Endodermal cell (in vitro differentiated cells): ENCODE data around the gene LRRC37A3. TPM values are rescaled to one million over a fixed set of nuclear protein-coding genes. Genes with fewer than 3 reads are reported as not detected.
"Not testable (repeated sequence)": the region's sequence is repeated elsewhere in the genome, so short reads cannot be mapped to it uniquely, and the experiment has no call there.

Experiments
- DNase-seq: peaks from one replicate; pipeline ENCODE4 v3.0.0-alpha.2; 2017
- H3K27ac ChIP-seq: 2 replicates; pipeline ENCODE4 v1.5.1; 2013; ENCODE audit warnings: mild to moderate bottlenecking, low read depth, low read length, moderate library complexity
- H3K27me3 ChIP-seq: 2 replicates; pipeline ENCODE4 v1.6.1; 2013; ENCODE audit warnings: mild to moderate bottlenecking, low read length, moderate library complexity; ENCODE audit not compliant: insufficient read depth, control insufficient read depth, poor library complexity, severe bottlenecking
- H3K36me3 ChIP-seq: 2 replicates; pipeline ENCODE4 v1.7.0; 2013; ENCODE audit warnings: mild to moderate bottlenecking, low read length, moderate library complexity; ENCODE audit not compliant: control insufficient read depth, insufficient read depth
- H3K4me1 ChIP-seq: one replicate; pipeline ENCODE4 v1.7.0; 2013; ENCODE audit warnings: low read length; ENCODE audit not compliant: control insufficient read depth, insufficient read depth
- H3K4me3 ChIP-seq: 2 replicates; pipeline ENCODE4 v1.5.1; 2013; ENCODE audit warnings: mild to moderate bottlenecking, low read length, moderate library complexity
- H3K9ac ChIP-seq: 2 replicates; pipeline ENCODE4 v1.6.1; 2013; ENCODE audit warnings: mild to moderate bottlenecking, low read length, moderate library complexity; ENCODE audit not compliant: poor library complexity, severe bottlenecking; ENCODE audit errors: extremely low read depth
- H3K9me3 ChIP-seq: 2 replicates; pipeline ENCODE4 v1.6.1; 2013; ENCODE audit warnings: mild to moderate bottlenecking, low read length, moderate library complexity; ENCODE audit not compliant: control insufficient read depth
- H3K27ac Mint-ChIP-seq: 2 replicates; pipeline ENCODE4 v1.8.0; 2020; ENCODE audit warnings: mixed read lengths
- H3K27me3 Mint-ChIP-seq: 2 replicates; pipeline ENCODE4 v1.8.0; 2021; ENCODE audit warnings: mild to moderate bottlenecking, mixed read lengths; ENCODE audit not compliant: insufficient read depth
- H3K36me3 Mint-ChIP-seq: 2 replicates; pipeline ENCODE4 v1.8.0; 2020; ENCODE audit warnings: low read depth, mixed read lengths
- H3K4me1 Mint-ChIP-seq: 2 replicates; pipeline ENCODE4 v1.8.0; 2020; ENCODE audit warnings: mixed read lengths
- H3K4me3 Mint-ChIP-seq: 2 replicates; pipeline ENCODE4 v1.8.0; 2020; ENCODE audit warnings: mild to moderate bottlenecking, moderate library complexity, mixed read lengths
- H3K9me3 Mint-ChIP-seq: 2 replicates; pipeline ENCODE4 v1.8.0; 2020; ENCODE audit warnings: mild to moderate bottlenecking, mixed read lengths
- WGBS, 2 experiments: methylation state at CpG; one replicate each; pipeline versions ENCODE4 v1.1.5 to v1.1.7; 2013; ENCODE audit warnings: missing lambda C conversion rate in 2 of 2, mixed read lengths in 1 of 2; ENCODE audit not compliant: insufficient coverage in 1 of 2, insufficient read length in 1 of 2; 5-methylcytosine and 5-hydroxymethylcytosine counted together
- long read RNA-seq, 4 experiments: library from polyadenylated mRNA in 2 of 4; library from RNA in 1 of 4; library from capped mRNA in 1 of 4; stranded (forward) in 3 of 4; unstranded in 1 of 4; transcript quantifications; one replicate each; pipeline ENCODE4 v2.0.0, GENCODE V29; 2020 to 2021; ENCODE audit warnings: inconsistent platforms in 1 of 4
- polyA plus RNA-seq, 2 experiments: library from polyadenylated mRNA; stranded (reverse); fragments of 50-300 nt; gene quantifications; one replicate each; pipeline ENCODE4 v1.2.3, GENCODE V29; 2013
- total RNA-seq, 2 donors: library from RNA; stranded (reverse); fragmentation: NEBNext Ultra II Directional in 1 of 2; extraction: Animal tissue kit (Norgen Biotek cat#: 25700) in 1 of 2; gene quantifications; 2 replicates in 1 of 2; 3 replicates in 1 of 2; pipeline ENCODE4 v1.2.1, GENCODE V29; 2021
- TF ChIP-seq, protein P1 (sequence below): fragments of 200-600 bp; sonication (generic); conservative IDR thresholded peaks from 2 replicates; pipeline ENCODE4 v1.5.0; 2021; ENCODE audit warnings: antibody characterized with exemption, mild to moderate bottlenecking

Gene LRRC37A3
- total RNA-seq: 10 to 100 TPM; 18.1 to 25.3 TPM
- 3.6 TPM for polyA plus RNA-seq (2013, experiment 1 of 2)
- 5.6 TPM for polyA plus RNA-seq (2013, experiment 2 of 2)
- long read RNA-seq, experiment 1: 0 reads
- long read RNA-seq, experiment 2, full-length matches to known transcripts: 1 of 6 reads
- long read RNA-seq, experiment 2, partial matches to known transcripts: 0 of 6 reads
- long read RNA-seq, experiment 2, other reads (novel, unspliced or antisense): 5 of 6 reads
- long read RNA-seq, experiment 3, partial matches to known transcripts: 0 of 1 reads
- long read RNA-seq, experiment 3, other reads (novel, unspliced or antisense): 1 of 1 reads
- long read RNA-seq, experiment 4: 0 reads

DNA sequence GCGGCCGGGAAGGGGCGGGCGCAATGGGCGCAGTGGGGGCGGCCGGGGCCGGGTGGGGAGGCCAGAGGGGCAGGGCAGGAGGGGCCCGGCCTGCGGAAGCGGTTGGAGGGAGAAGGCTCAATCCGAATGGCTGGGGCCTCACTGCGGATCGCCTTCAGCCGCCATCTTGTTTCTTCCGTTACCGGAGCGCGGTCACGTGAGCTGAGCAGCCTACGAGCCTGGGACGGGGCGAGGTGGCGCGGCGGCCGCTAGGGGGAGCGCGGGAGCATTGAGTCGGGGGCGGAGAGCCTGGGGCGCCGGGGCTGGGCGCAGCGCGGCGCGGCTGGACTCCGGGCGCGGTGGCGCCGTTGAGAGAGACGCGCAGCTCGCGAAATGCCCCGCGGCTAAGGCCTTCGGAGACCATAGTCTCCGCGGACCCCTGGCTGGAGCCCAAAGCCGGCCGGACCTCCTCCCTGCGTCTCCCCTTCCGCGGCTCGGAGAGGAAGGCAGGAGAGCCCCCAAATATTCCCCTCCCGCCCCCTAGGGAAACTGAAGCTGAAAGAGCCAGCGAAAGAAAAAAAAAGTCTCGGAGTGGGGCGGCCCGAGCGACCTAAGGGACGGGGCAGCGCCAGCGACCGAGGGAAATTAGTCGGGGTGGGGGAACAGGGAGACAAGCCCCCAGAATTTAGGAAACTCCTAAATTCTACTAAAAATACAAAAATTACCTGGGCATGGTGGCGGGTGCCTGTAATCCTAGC lies at the start of gene LRRC37A3:
TSS of gene LRRC37A3 (minus strand) at position 190 of the 737 bp plus-strand sequence. CDS start 22,221 bp downstream, outside the sequence.
- not testable (repeated sequence) for H3K27me3 Mint-ChIP-seq, H3K4me1 ChIP-seq, H3K36me3 Mint-ChIP-seq, H3K9me3 Mint-ChIP-seq, H3K36me3 ChIP-seq, H3K9me3 ChIP-seq, H3K27me3 ChIP-seq
- Mint-ChIP-seq H3K4me3 (peak within 1 kb of the TSS; percentile 72), H3K27ac (peak within 1 kb of the TSS; percentile 90), H3K4me1 (peaks cover 14% of the 10 kb centered on the region)
- peak within 1 kb of the TSS; percentile 68 for H3K27ac ChIP-seq
- WGBS, 2 experiments: 2 to 4% methylated on average over 23 to 60 of the region's 70 CpGs
- TF ChIP-seq, protein P1, sequence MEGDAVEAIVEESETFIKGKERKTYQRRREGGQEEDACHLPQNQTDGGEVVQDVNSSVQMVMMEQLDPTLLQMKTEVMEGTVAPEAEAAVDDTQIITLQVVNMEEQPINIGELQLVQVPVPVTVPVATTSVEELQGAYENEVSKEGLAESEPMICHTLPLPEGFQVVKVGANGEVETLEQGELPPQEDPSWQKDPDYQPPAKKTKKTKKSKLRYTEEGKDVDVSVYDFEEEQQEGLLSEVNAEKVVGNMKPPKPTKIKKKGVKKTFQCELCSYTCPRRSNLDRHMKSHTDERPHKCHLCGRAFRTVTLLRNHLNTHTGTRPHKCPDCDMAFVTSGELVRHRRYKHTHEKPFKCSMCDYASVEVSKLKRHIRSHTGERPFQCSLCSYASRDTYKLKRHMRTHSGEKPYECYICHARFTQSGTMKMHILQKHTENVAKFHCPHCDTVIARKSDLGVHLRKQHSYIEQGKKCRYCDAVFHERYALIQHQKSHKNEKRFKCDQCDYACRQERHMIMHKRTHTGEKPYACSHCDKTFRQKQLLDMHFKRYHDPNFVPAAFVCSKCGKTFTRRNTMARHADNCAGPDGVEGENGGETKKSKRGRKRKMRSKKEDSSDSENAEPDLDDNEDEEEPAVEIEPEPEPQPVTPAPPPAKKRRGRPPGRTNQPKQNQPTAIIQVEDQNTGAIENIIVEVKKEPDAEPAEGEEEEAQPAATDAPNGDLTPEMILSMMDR: peak; percentile 99
- DNase-seq: peak; percentile 100
- H3K4me3 ChIP-seq: peak within 1 kb of the TSS; percentile 76
- H3K9ac ChIP-seq: peak within 1 kb of the TSS; percentile 72

DNA sequence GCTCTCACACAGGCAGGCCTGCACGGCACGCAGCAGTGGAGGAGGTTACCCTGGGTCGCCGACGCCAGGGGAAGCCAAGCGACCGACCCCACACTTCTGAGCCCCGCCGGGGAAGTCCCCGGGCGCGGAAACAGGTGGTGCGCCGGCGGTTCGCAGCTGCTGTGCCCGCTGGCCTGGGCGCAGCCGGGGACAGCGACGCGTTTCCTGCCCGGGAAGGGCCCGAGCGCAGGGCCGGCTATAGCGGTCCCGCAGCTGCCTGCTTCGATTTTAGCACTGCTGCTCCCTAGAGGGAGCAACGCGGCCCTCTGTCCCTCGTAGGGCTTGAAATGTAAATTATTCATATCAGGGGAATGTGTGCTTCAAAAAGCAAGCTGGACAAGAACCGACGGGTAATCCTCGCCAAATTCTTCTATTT lies 46.6 kb upstream of the LRRC37A3 start:
- H3K27ac ChIP-seq, H3K27me3 ChIP-seq, H3K4me1 ChIP-seq, H3K9ac ChIP-seq, H3K27ac Mint-ChIP-seq, H3K4me3 ChIP-seq, H3K36me3 ChIP-seq, H3K36me3 Mint-ChIP-seq, H3K4me1 Mint-ChIP-seq, H3K9me3 ChIP-seq, H3K9me3 Mint-ChIP-seq: not testable (repeated sequence)
- H3K27me3 Mint-ChIP-seq: peaks cover 26% of the 10 kb centered on the region
- H3K4me3 Mint-ChIP-seq: peak overlapping the region; percentile 41
- 4 to 10% methylated on average over 6 to 32 of the region's 35 CpGs for WGBS, 2 experiments
- TF ChIP-seq, protein P1: peak; percentile 59
- peak; percentile 87 for DNase-seq

DNA sequence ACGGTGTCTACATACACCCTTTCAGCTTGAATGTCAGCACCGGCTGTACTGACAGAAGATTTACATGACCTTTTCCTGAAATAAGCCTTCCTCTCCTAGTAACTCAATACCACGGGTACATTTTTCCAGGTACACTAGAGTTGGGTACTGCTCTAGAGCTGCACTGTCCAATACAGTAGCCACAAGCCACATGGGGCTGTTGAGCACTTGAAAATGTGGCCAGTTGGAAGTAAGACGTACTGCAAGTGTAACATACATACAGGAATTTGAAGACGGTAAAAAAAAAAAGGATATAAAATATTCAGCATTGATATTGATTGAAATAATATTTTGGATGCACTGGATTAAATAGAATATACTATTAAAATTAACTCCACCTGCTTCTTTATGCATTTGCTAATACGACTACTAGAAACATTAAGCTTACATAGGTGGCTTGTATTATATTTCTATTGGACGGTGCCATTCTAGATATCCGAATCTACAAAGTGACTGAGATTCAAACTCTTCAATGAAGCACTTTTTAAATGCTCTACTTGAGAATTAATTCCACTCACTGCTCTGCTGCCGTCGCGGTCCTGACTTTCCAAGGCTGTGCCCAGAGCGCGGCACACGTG lies 46.1 kb upstream of the LRRC37A3 start:
- H3K9ac ChIP-seq, H3K9me3 Mint-ChIP-seq, H3K36me3 Mint-ChIP-seq, H3K4me3 ChIP-seq, H3K9me3 ChIP-seq, H3K36me3 ChIP-seq, H3K27ac Mint-ChIP-seq, H3K27me3 ChIP-seq, H3K27ac ChIP-seq, H3K4me1 Mint-ChIP-seq, H3K4me1 ChIP-seq, DNase-seq: not testable (repeated sequence)
- Mint-ChIP-seq H3K27me3 (peaks cover 26% of the 10 kb centered on the region), H3K4me3 (peak overlapping the region; percentile 41)
- 80 to 89% methylated on average over 1 to 6 of the region's 14 CpGs for WGBS, 2 experiments
